Ovary (tissue), 3 donors: ENCODE results near the gene LPIN3.

ENCODE experiments used
- EP300 ChIP-seq: sonication (generic); formaldehyde crosslinking; IDR thresholded peaks from one replicate; pipeline ENCODE4 v1.6.1; 2017; ENCODE audit warnings: antibody characterized with exemption
- POLR2A ChIP-seq: fragments of 450-650 bp; IDR thresholded peaks from one replicate; pipeline ENCODE4 v1.6.1; 2017; ENCODE audit warnings: antibody characterized with exemption, mild to moderate bottlenecking, moderate library complexity
- TF ChIP-seq, protein P1 (sequence below), 3 donors: fragments of 450-650 bp in 2 of 3; fragments of 200-600 bp in 1 of 3; IDR thresholded peaks; one replicate each; pipeline versions ENCODE4 v1.5.1 to v1.8.0; 2016 to 2022; ENCODE audit warnings: antibody characterized with exemption in 3 of 3, mild to moderate bottlenecking in 1 of 3
- donor health status: DM: no; HTN: no; CAD: no.

DNA sequence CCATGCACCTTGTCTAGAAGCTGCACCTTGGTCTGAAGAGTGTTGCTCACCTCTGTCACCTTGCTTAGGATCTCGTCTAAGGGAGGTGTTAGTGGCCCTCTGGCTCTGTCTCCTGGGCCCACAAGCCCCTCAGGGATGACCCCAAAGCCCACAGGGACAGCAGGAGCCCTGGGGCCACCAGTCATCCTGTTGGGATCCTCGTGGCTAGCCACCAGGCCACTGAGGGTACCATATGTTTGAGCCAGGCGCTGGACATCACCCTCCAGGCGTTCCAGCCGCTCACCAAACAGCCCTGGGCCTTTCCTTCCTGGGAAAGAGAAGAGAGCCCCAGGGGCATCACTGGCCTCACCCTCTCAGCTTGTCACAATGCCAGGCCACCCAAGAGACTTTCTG lies 22.1 kb downstream of the LPIN3 start:
- no peak for TF ChIP-seq EP300
- TF ChIP-seq, protein P1, sequence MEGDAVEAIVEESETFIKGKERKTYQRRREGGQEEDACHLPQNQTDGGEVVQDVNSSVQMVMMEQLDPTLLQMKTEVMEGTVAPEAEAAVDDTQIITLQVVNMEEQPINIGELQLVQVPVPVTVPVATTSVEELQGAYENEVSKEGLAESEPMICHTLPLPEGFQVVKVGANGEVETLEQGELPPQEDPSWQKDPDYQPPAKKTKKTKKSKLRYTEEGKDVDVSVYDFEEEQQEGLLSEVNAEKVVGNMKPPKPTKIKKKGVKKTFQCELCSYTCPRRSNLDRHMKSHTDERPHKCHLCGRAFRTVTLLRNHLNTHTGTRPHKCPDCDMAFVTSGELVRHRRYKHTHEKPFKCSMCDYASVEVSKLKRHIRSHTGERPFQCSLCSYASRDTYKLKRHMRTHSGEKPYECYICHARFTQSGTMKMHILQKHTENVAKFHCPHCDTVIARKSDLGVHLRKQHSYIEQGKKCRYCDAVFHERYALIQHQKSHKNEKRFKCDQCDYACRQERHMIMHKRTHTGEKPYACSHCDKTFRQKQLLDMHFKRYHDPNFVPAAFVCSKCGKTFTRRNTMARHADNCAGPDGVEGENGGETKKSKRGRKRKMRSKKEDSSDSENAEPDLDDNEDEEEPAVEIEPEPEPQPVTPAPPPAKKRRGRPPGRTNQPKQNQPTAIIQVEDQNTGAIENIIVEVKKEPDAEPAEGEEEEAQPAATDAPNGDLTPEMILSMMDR (IDR thresholded peaks at IDR 0.05) = no peak
- TF ChIP-seq POLR2A = no peak
